ENCODE data around the gene PKLR.

The PKLR gene

DNA sequence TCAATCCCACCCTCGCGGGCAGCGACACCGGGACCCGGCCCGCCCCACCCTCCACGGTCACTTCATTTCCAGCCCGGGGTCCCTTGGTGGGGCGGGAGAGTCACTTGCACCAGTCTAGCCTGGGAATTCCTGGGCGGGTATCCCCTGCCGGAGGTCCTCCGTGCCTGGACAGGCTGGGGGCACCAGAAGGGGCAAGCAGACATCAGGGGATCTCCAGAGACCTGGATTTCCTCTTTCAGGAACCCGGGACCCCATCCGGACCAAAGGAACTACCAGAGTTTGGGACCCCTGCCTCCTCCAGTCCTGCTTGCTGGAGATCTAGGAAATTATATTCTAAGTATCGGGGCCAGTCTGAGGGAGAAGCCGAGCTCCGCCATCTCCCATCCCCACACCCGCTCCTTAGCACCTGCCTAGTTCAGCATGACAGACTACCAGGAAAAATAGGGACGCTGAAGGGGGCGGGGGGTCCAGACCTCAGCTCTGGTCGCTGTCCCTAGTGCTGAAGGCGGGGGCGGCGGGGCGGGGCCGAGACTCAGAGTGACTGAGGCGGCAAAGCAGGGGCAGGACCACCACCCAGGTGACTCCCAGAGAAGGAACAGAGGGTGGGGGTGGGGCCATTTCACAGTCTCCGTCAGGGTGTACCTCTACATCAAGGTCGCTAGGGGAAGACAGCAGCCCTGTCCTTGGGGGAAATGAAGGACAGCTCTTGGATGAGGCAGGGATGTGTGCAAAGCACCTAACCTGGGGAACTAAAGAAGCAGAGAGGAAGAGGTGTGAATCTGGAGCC, 23.1 kb downstream of the PKLR start:
- H3K36me3 ChIP-seq = peaks cover 31% of the 10 kb centered on the region
- H3K4me3 ChIP-seq (ENCODE audit: low read depth, low read length) = peak overlapping the region; percentile 82
- H3K27ac ChIP-seq = peak overlapping the region; percentile 79
- no peaks in the 10 kb centered on the region for H3K9me3 ChIP-seq (ENCODE audit: severe bottlenecking)
- H3K27me3 ChIP-seq (ENCODE audit: insufficient read depth, low read depth, severe bottlenecking) = no peaks in the 10 kb centered on the region
- TF ChIP-seq, protein P1, sequence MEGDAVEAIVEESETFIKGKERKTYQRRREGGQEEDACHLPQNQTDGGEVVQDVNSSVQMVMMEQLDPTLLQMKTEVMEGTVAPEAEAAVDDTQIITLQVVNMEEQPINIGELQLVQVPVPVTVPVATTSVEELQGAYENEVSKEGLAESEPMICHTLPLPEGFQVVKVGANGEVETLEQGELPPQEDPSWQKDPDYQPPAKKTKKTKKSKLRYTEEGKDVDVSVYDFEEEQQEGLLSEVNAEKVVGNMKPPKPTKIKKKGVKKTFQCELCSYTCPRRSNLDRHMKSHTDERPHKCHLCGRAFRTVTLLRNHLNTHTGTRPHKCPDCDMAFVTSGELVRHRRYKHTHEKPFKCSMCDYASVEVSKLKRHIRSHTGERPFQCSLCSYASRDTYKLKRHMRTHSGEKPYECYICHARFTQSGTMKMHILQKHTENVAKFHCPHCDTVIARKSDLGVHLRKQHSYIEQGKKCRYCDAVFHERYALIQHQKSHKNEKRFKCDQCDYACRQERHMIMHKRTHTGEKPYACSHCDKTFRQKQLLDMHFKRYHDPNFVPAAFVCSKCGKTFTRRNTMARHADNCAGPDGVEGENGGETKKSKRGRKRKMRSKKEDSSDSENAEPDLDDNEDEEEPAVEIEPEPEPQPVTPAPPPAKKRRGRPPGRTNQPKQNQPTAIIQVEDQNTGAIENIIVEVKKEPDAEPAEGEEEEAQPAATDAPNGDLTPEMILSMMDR (IDR thresholded peaks at IDR 0.05; ENCODE audit: low read depth, low read length) = peak; percentile 96
- peak; percentile 98 for DNase-seq

DNA sequence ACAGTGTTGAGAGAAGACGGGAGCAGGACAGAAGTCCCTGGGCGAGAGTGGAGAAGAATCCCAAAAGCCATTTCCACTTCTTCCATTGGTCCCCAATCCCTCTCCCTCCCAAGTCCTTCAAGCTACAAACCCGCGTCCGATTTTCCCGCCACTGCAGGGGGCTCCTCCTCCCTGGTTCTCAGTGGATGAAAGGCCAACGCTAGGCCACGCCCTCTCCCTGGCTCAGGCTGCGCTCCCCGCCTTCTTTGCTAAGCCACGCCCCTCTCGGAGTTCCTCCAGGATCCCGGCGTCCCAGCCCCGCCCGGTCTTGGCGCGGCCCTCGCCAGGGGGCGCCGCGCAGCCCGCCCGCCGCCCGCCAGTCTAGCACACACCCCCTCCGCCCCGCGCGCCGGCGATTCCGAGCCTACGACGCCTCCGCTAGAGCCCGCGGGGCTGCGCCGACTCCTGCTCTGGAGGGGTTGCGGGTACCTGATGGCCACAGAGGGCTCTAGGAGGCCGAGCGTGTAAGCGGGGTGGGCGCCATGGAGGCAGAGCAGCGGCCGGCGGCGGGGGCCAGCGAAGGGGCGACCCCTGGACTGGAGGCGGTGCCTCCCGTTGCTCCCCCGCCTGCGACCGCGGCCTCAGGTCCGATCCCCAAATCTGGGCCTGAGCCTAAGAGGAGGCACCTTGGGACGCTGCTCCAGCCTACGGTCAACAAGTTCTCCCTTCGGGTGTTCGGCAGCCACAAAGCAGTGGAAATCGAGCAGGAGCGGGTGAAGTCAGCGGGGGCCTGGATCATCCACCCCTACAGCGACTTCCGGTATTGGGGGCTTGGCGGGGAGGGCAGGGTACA, 24.0 kb downstream of the PKLR start, which contains the start of gene HCN3:
TSS of gene HCN3 (plus strand) at position 394 of the 832 bp plus-strand sequence. CDS start at position 522, 128 bp downstream.
- TF ChIP-seq, protein P1 (IDR thresholded peaks at IDR 0.05; ENCODE audit: low read depth, low read length) = peak; percentile 81
- no peaks in the 10 kb centered on the region for H3K9me3 ChIP-seq (ENCODE audit: severe bottlenecking)

DNA sequence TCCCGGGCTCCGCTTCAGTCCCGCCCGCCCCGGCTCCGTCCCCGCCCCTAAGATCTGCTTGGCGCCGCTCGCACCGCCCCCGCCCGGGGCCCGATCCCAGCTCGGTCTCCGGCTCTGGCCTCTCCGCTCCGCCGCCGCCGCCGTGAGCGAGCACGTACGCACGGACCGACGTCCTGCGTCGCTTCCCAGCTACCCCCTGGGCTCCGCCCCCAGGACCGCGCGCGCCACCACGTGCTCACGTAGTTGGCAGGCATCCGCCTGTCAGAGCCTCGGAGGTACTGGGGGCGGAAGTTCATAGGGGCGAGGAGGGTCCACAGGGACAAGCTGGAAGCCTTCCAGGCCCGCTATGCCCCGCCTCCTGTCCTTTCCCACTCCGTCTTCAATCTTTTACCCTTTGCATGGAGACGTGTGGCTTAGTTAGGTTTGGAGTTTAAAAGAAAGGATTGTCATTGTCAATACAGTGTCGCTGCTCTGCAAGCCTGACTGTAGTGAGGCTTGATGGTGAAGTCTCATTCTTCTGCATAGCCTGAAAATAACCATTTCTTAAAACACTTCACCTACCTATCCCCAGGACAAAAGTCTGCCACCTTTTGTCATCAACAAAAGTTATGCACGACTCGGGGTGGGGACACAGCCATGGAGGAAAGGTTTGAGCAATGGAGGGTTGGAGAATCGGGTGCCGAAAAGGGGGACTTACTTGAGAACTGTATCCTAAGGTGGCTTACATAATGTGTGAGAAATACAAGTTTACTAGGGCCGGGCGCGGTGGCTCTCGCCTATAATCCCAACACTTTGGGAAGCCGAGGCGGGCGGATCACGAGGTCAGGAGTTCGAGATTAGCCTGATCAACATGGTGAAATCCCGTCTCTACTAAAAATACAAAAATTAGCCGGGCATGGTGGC, 27.6 kb downstream of the PKLR start, which contains the start of gene CLK2:
TSS of gene CLK2 (minus strand) at position 162 of the 903 bp plus-strand sequence. CDS start 2,527 bp downstream, outside the sequence.
- Histone ChIP-seq H3K27ac (peak within 1 kb of the TSS; percentile 92), H3K4me3 (ENCODE audit: low read depth, low read length) (peak within 1 kb of the TSS; percentile 90), H3K27me3 (ENCODE audit: insufficient read depth, low read depth, severe bottlenecking) (no peaks in the 10 kb centered on the region), H3K36me3 (peaks cover 41% of the 10 kb centered on the region), H3K9me3 (ENCODE audit: severe bottlenecking) (no peaks in the 10 kb centered on the region)
- peak; percentile 100 for DNase-seq
- TF ChIP-seq, protein P1 (IDR thresholded peaks at IDR 0.05; ENCODE audit: low read depth, low read length) = peak; percentile 22

More for the DNA sequence above, 24.0 kb downstream of the PKLR start, which contains the start of gene HCN3:
- Histone ChIP-seq H3K4me3 (ENCODE audit: low read depth, low read length) (peak within 1 kb of the TSS; percentile 82), H3K27me3 (ENCODE audit: insufficient read depth, low read depth, severe bottlenecking) (no peaks in the 10 kb centered on the region), H3K27ac (peak within 1 kb of the TSS; percentile 79), H3K36me3 (peaks cover 29% of the 10 kb centered on the region)
- DNase-seq = peak; percentile 100

DNA sequence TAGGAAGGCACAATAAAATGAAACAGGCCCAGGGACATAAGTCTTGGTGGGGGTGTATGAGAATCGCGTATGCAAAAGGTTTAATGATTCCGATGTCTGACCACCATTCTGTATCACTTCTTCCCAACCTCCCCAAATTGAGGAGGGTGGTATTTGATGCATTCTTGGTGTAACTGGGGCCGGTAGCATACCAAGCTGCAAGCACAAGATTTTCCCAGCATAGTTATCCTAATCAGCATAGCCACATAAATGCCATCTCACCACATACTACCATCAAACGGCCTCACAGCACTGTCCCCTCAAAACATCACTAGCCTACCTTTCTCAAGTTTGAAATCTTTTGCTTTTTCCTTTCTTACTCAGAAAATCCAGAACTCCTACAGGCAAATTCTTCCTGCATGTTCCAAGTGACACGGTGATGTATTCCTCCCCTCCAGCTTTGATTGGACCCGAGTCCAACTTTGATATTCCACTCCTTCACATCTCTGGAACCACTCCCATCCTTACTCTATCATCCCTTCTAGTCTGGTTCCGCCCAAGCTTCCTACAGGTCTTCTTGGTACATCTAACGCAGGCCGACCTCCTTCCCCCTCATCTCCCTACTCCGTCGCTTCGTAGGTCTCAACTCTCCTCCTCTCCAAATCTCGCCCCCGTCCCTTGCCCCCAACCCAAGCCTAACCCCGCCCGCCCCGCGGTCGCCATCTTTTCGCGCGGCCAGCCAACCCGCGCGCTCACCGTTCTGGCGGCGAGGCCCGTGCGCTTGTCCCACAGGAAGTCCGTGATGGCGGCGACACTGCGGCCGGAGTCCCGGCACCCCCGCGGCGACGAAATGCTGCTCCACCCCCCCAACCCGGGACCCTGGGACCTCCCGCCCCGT, 28.5 kb downstream of the PKLR start:
- TF ChIP-seq, protein P1 (IDR thresholded peaks at IDR 0.05; ENCODE audit: low read depth, low read length) = no peak
- no peaks in the 10 kb centered on the region for H3K9me3 ChIP-seq (ENCODE audit: severe bottlenecking)
- no peaks in the 10 kb centered on the region for H3K27me3 ChIP-seq (ENCODE audit: insufficient read depth, low read depth, severe bottlenecking)
- peak overlapping the region; percentile 92 for H3K27ac ChIP-seq
- DNase-seq = no peak
- peaks cover 50% of the 10 kb centered on the region for H3K36me3 ChIP-seq
- peak overlapping the region; percentile 90 for H3K4me3 ChIP-seq (ENCODE audit: low read depth, low read length)
